Naive B cell (primary cell): ENCODE results near the gene CIDEB. TPM values are rescaled to one million over a fixed set of nuclear protein-coding genes. Genes with fewer than 3 reads are reported as not detected.
A peak's percentile ranks its signal among the peaks of the same experiment; 100 is the strongest.
"Not testable (repeated sequence)": the region's sequence is repeated elsewhere in the genome, so short reads cannot be mapped to it uniquely, and the experiment has no call there.

Experiments
- ATAC-seq, 2 donors: fragments of 150-1000 bp; cut with Tn5 transposase; 2 replicates each; pipeline ENCODE4 v1.10.0; 2021; ENCODE audit warnings: low read depth in 2 of 2, mild to moderate bottlenecking in 2 of 2, moderate library complexity in 2 of 2
- DNase-seq: peaks from one replicate; pipeline ENCODE4 v3.0.0; 2022
- H3K27ac Mint-ChIP-seq, 6 donors: one replicate each; pipeline ENCODE4 v1.8.0; 2020 to 2022; ENCODE audit warnings: mild to moderate bottlenecking in 6 of 6, mixed read lengths in 6 of 6, moderate library complexity in 5 of 6, inconsistent platforms in 2 of 6
- H3K27me3 Mint-ChIP-seq, 3 donors: one replicate each; pipeline ENCODE4 v1.8.0; 2021 to 2022; ENCODE audit warnings: mixed read lengths in 3 of 3, mild to moderate bottlenecking in 1 of 3
- H3K36me3 Mint-ChIP-seq, 2 donors: one replicate each; pipeline ENCODE4 v1.8.0; 2020 to 2022; ENCODE audit warnings: mixed read lengths in 2 of 2, inconsistent platforms in 1 of 2, mild to moderate bottlenecking in 1 of 2
- H3K4me1 Mint-ChIP-seq, 3 donors: one replicate each; pipeline ENCODE4 v1.8.0; 2020 to 2022; ENCODE audit warnings: mixed read lengths in 3 of 3, inconsistent platforms in 1 of 3, mild to moderate bottlenecking in 1 of 3, moderate library complexity in 1 of 3
- H3K4me3 Mint-ChIP-seq, 8 donors: one replicate each; pipeline ENCODE4 v1.8.0; 2020 to 2022; ENCODE audit warnings: mild to moderate bottlenecking in 8 of 8, mixed read lengths in 8 of 8, moderate library complexity in 8 of 8, inconsistent platforms in 2 of 8
- H3K9me3 Mint-ChIP-seq, 7 donors: one replicate each; pipeline ENCODE4 v1.8.0; 2020 to 2022; ENCODE audit warnings: mixed read lengths in 7 of 7, mild to moderate bottlenecking in 5 of 7, inconsistent platforms in 2 of 7, moderate library complexity in 1 of 7
- polyA plus RNA-seq, 6 donors: library from polyadenylated mRNA; unstranded; fragments of 300-500 nt; fragmentation: Illumina TruSeq; gene quantifications; one replicate each; pipeline ENCODE4 v1.2.3, GENCODE V29; 2021; ENCODE audit warnings: low read depth in 6 of 6

The CIDEB gene
- 10 to 100 TPM in 1 of 6 donors, 1 to 10 TPM in 5; 4.9 to 10.4 (median 8.1) TPM for polyA plus RNA-seq

DNA sequence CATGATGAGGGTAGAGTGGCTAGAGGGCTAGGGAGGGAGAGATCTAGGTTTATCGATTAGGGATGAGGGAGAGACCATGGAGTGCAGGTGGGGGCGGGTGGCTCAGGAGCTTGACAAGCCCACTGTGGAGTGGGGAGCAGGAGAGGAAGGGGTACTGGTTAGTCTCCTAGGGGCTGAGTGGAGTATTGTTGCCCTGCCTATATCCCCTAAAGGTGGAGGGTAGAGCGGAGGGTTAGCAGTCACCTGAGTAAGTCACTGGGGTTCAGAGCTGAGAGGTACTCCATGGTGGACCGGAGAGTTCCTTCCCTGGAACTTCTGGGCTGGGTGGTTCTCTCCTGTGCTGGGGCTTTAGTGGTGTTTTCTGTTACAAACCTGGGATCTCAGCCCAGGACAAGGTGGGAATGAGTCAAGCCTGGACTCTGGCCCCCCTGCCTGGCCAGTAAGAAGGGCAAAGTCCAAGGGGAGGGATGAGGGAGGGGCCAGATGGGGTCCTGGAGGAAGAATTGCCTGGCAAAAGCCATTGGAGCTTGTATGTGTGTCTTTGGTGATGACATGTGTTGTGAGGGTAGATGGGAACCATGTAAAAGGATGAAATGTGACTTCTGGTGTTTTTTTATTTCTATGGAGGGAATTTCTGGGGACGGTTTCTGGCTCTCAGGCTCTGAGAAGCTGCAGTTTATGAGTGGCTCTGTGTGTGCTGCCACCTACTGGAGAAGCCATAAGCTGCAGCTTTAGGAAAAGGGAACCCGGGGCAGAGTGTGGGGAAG is at the start of gene CIDEB:
CIDEB (minus strand) TSS at position 403 of the 767 bp plus-strand sequence; CDS start at position 284, 119 bp downstream.
- ATAC-seq (peak; percentile 5 to 11), DNase-seq (peak; percentile 65)
- Mint-ChIP-seq H3K27ac (peak within 1 kb of the TSS; percentile 12 to 99 (median 80)), H3K4me3 (peak within 1 kb of the TSS in 6 of 8 donors; percentile 0 to 64 (median 25)), H3K36me3 (peaks cover 10 to 19% of the 10 kb centered on the region in 2 donors), H3K4me1 (peaks cover 33 to 49% (median 45%) of the 10 kb centered on the region in 3 donors), H3K27me3 (no peaks in the 10 kb centered on the region), H3K9me3 (no peaks in the 10 kb centered on the region)

GRCh38 chr14:24356208-24356607 is 48.4 kb upstream of the CIDEB start:
- Mint-ChIP-seq H3K4me1 (peaks cover 0 to 5% (median 0%) of the 10 kb centered on the region in 3 donors), H3K27me3 (peaks cover 22 to 50% (median 33%) of the 10 kb centered on the region in 3 donors), H3K27ac (no peak overlapping the region), H3K4me3 (no peak overlapping the region), H3K9me3 (no peaks in the 10 kb centered on the region), H3K36me3 (no peaks in the 10 kb centered on the region)
- DNase-seq (no peak), ATAC-seq (no peak)

DNA sequence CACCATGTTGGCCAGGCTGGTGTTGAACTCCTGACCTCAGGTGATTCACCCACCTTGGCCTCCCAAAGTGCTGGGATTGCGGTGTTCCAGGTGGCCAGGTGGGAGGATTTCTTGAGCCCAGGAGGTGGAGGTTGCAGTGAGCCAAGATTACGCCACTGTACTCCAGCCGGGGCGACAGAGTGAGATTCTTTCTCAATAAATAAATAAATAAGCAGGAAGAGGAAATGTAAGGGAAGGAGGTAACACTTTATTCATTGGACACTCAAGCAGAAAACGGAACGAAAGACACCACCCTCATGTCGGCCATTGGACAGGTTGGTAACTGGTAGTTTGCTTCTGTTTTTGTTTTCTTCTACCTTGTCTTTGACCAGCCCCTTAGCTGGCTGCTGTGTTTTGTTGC is 47.2 kb upstream of the CIDEB start:
- ATAC-seq (no peak), DNase-seq (no peak)
- Mint-ChIP-seq H3K27me3 (peaks cover 25 to 47% (median 45%) of the 10 kb centered on the region in 3 donors), H3K4me3 (no peak overlapping the region), H3K4me1 (peaks cover 0 to 5% (median 0%) of the 10 kb centered on the region in 3 donors), H3K9me3 (no peaks in the 10 kb centered on the region), H3K27ac (no peak overlapping the region), H3K36me3 (no peaks in the 10 kb centered on the region)

- H3K9me3 Mint-ChIP-seq, ATAC-seq, H3K4me1 Mint-ChIP-seq, H3K27ac Mint-ChIP-seq, H3K4me3 Mint-ChIP-seq, DNase-seq, H3K36me3 Mint-ChIP-seq: not testable (repeated sequence)
- H3K27me3 Mint-ChIP-seq = peaks cover 31 to 52% (median 50%) of the 10 kb centered on the region in 3 donors
Observed at GRCh38 chr14:24354482-24354825, 46.7 kb upstream of the CIDEB start.

DNA sequence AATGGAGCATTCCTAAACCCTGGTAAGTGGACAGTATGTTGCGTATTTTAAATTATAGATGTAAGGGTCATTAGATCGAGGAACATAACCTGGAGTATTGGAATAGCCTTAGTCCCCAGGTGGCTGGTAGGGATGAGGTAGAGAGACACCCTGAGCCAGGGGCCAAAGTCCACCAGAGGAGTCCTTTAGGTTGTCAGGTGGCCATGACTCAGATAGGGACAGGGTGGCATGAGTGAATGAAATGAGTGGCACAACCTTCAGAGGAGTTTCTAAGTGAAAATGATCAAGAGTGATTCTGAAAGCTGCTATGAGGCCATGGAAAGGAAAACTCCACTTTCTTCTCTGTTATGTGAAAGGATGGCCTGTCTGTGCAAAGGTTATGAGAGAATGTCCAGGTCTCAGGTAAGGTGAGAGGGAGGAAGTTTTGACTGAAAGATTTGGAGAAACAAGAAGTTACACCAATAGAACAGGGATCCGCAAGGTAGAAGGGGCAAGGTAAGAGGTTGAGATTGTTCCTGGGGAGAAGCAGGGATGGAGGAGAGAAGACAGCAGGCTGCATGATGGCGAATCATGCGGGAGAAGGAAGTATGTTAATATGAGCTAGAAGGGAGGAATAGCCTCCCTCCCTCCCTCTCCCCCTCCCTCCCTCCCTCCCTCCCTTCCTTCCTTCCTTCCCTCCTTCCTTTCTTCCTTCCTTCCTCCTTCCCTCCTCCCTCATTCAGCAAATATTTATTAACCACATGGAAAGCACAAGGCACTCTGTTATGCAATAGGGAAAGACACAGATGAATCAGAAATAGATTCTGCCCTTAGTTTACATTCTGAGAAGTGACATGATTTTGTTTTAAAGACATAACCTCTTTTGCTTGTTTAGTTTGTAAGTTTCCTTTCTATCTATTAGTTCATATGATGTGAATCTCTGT is 46.0 kb upstream of the CIDEB start:
- peak overlapping the region in 1 of 6 donors; percentile 56 for H3K27ac Mint-ChIP-seq
- H3K36me3 Mint-ChIP-seq = no peaks in the 10 kb centered on the region
- H3K27me3 Mint-ChIP-seq = peaks cover 33 to 56% (median 55%) of the 10 kb centered on the region in 3 donors
- no peak for ATAC-seq
- H3K9me3 Mint-ChIP-seq = no peaks in the 10 kb centered on the region
- peaks cover 0 to 5% (median 0%) of the 10 kb centered on the region in 3 donors for H3K4me1 Mint-ChIP-seq
- no peak overlapping the region for H3K4me3 Mint-ChIP-seq
- no peak for DNase-seq

DNA sequence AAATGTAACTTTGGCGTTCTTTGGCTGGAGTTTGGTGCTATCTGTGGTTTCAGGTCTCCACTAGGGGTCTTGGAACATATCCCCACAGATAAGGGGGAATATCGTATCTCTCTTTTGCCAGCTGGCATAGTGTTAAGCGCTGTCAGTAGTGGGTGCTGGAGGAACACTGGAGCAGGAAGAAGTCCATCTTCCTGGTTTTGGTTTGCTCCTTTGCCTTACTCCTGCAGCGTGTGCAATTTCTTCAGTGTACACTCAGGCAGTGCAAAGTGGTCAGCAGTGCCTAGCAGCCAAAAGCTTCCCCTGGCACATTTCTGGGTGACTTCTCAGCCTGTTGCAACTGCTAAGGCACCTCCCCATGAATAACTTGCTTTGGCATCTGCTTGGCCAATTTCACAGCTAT is 43.7 kb upstream of the CIDEB start:
- DNase-seq (no peak), ATAC-seq (no peak)
- H3K4me3 Mint-ChIP-seq = no peak overlapping the region
- peak overlapping the region in 1 of 6 donors; percentile 20 for H3K27ac Mint-ChIP-seq
- no peaks in the 10 kb centered on the region for H3K9me3 Mint-ChIP-seq
- peaks cover 30 to 55% (median 51%) of the 10 kb centered on the region in 3 donors for H3K27me3 Mint-ChIP-seq
- H3K36me3 Mint-ChIP-seq = no peaks in the 10 kb centered on the region
- peaks cover 0 to 5% (median 0%) of the 10 kb centered on the region in 3 donors for H3K4me1 Mint-ChIP-seq

GRCh38 chr14:24349742-24350141 is 42.0 kb upstream of the CIDEB start:
- Mint-ChIP-seq H3K4me3 (no peak overlapping the region), H3K4me1 (peaks cover 0 to 5% (median 0%) of the 10 kb centered on the region in 3 donors), H3K9me3 (no peaks in the 10 kb centered on the region), H3K36me3 (no peaks in the 10 kb centered on the region), H3K27me3 (peaks cover 35 to 67% (median 64%) of the 10 kb centered on the region in 3 donors), H3K27ac (no peak overlapping the region)
- DNase-seq (no peak), ATAC-seq (no peak)

GRCh38 chr14:24348186-24348585 is 40.4 kb upstream of the CIDEB start:
- no peak for ATAC-seq
- H3K36me3 Mint-ChIP-seq = no peaks in the 10 kb centered on the region

GRCh38 chr14:24347134-24347533 is 39.4 kb upstream of the CIDEB start:
- DNase-seq = no peak
- no peak for ATAC-seq
- H3K27ac Mint-ChIP-seq = no peak overlapping the region
- no peaks in the 10 kb centered on the region for H3K4me1 Mint-ChIP-seq
- no peaks in the 10 kb centered on the region for H3K36me3 Mint-ChIP-seq
- H3K4me3 Mint-ChIP-seq = no peak overlapping the region
- H3K9me3 Mint-ChIP-seq = no peaks in the 10 kb centered on the region
- H3K27me3 Mint-ChIP-seq = peaks cover 31 to 50% (median 44%) of the 10 kb centered on the region in 3 donors

More at GRCh38 chr14:24348186-24348585, 40.4 kb upstream of the CIDEB start:
- peaks cover 31 to 55% (median 54%) of the 10 kb centered on the region in 3 donors for H3K27me3 Mint-ChIP-seq
- DNase-seq = no peak
- no peak overlapping the region for H3K27ac Mint-ChIP-seq
- H3K9me3 Mint-ChIP-seq = no peaks in the 10 kb centered on the region
- H3K4me3 Mint-ChIP-seq = no peak overlapping the region
- no peaks in the 10 kb centered on the region for H3K4me1 Mint-ChIP-seq

DNA sequence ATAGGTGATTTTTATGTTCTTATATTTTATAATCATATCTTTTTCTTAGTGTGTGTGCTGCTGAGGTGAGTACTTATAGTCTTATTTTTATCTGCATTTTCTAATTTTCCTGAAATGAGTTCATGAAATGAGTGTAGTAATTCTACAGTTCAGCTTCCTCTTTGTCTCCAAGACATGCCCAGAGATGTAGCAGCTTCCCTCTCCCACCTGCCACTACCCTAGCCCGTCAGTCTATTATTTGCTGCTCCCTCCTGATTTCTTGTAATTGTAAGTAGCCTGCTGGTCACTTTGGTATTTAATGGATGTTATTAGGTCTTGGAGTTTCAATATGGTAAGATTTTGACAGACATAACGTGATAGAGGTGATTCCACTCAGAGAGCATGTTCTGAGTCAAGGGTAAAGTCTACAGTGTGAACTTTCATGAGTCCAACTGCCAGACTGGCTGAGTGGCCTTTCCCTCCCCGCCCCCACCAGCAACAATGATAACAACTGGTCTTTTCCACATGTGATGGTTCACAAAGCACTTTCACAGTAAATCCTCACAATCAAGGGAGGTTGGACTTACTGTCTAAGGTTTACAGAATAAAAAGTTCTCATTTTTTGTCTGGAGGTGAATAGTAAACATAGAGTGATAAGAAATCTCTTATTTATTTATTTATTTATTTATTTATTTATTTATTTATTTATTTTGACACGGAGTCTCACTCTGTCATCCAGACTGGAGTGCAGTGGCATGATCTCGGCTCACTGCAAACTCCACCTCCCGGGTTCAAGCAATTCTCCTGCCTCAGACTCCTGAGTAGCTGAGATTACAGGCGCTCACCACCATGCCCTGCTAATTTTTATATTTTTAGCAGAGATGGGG is 36.3 kb upstream of the CIDEB start:
- H3K27me3 Mint-ChIP-seq = peaks cover 16 to 34% (median 21%) of the 10 kb centered on the region in 3 donors
- no peak overlapping the region for H3K4me3 Mint-ChIP-seq
- H3K27ac Mint-ChIP-seq = peak overlapping the region in 1 of 6 donors; percentile 8
- H3K9me3 Mint-ChIP-seq = no peaks in the 10 kb centered on the region
- DNase-seq (no peak), ATAC-seq (no peak)
- no peaks in the 10 kb centered on the region for H3K36me3 Mint-ChIP-seq
- H3K4me1 Mint-ChIP-seq = peaks cover 6 to 8% (median 6%) of the 10 kb centered on the region in 3 donors

DNA sequence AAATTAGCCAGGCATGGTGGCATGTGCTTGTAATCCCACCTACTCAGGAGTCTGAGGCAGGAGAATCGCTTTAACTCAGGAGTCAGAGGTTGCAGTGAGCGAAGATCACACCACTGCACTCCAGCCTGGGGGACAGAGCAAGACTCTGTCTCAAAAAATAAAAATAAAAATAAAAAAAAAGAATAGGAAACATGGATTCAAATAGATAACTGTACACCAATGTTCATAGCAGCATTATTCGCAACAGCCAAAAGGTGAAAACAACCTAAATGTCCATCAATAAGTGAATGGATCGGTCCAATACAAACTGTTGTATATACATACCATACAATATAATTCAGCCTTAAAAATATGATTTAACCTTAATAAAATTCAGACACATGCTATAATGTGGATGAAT is 35.1 kb upstream of the CIDEB start:
- peaks cover 15 to 16% (median 16%) of the 10 kb centered on the region in 3 donors for H3K4me1 Mint-ChIP-seq
- H3K9me3 Mint-ChIP-seq = no peaks in the 10 kb centered on the region
- no peak overlapping the region for H3K4me3 Mint-ChIP-seq
- H3K27ac Mint-ChIP-seq = no peak overlapping the region
- ATAC-seq (no peak), DNase-seq (no peak)
- H3K27me3 Mint-ChIP-seq = peaks cover 16 to 34% (median 20%) of the 10 kb centered on the region in 3 donors
- H3K36me3 Mint-ChIP-seq = peaks cover 0 to 6% of the 10 kb centered on the region in 2 donors

DNA sequence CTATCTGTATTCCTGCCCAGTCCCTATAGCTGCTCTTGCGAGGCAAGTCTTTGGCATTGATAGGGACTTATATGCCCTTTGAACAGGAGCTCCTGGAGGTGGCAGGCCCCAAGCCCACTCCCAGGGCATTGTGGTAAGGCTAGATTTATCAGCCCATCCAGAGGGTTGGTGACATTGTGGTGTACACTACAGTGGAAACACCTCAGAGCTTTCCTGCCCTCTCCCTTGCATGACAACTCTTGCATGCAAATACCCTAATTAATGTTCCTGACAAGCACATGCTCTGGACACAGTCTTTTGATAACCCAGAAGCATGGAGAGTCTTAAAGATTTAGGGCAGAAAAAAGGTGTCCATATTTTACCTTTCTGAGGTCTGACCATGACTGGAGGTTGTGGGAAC is 32.8 kb upstream of the CIDEB start:
- peaks cover 4 to 18% of the 10 kb centered on the region in 2 donors for H3K36me3 Mint-ChIP-seq
- H3K4me1 Mint-ChIP-seq = peaks cover 16 to 26% (median 17%) of the 10 kb centered on the region in 3 donors
- no peaks in the 10 kb centered on the region for H3K9me3 Mint-ChIP-seq
- ATAC-seq (no peak), DNase-seq (no peak)
- peak overlapping the region in 6 of 8 donors; percentile 88 to 98 (median 95) for H3K4me3 Mint-ChIP-seq
- H3K27ac Mint-ChIP-seq = no peak overlapping the region
- peaks cover 16 to 20% (median 17%) of the 10 kb centered on the region in 3 donors for H3K27me3 Mint-ChIP-seq
